ENCODE measurements around the gene MTFMT. TPM values are rescaled to one million over a fixed set of nuclear protein-coding genes. Genes with fewer than 3 reads are reported as not detected.

MTFMT gene
- total RNA-seq, 1 donor from 2014 or later, result 13.5 TPM

DNA sequence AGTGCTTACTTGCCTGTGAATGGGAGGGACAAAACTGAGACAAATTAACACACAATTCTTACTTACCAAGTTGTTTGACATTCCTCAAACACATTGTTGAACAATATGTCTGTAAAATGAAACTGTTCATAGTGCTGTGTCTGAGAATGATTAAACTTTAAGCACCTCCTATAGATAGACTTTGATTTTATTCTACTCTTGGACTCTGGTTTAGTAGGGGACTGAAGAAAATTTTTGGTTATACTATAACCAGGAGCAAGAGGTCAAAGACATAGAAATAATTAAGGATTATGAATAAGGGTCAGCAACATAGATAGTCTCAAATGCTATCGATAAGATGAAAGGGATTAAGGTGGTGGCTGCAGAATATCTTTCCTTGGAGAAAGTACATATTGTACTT, 7.9 kb upstream of the MTFMT start:
- POLR2A ChIA-PET, result no interaction called here

DNA sequence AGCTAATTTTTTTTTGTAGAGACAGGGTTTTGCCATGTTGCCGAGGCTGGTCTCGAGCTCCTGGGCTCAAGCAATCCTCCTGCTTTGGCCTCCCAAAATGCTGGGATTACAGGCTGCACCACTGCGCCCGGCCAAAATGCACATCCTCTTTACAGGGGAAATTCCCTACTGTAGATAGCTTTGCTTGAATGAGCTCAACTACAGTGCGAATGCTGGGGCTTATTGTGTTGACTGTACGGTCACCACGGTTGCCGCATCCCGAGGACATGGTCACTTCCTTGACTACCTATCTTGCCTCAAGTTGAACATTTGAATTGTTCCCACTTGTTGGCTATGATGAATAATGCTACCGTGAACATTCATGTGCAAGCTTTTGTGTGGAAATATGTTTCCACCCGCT, 5.3 kb upstream of the MTFMT start:
- intact Hi-C loops (cut with micrococcal nuclease), result no loop called here
- DNase-seq (no peak), ATAC-seq (ENCODE audit: low read depth) (no peak)
- Mint-ChIP-seq H3K4me1 (peaks cover 7% of the 10 kb centered on the region), H3K27me3 (peaks cover 7% of the 10 kb centered on the region), H3K36me3 (ENCODE audit: low read depth) (no peaks in the 10 kb centered on the region), H3K4me3 (no peak overlapping the region), H3K27ac (no peak overlapping the region), H3K9me3 (no peaks in the 10 kb centered on the region)
- ChIA-PET CTCF (interaction anchor here (1.1 to 1.8 kb wide), 5 partner anchors 38 to 270 kb away, joined by 3 to 6 read pairs (median 4); partner anchors contain the start of gene RNU5B-1), POLR2A (interaction anchor here (1.2 to 1.7 kb wide), 4 partner anchors 9 to 270 kb away, joined by 4 to 9 read pairs (median 5); partner anchors contain the start of gene RNU5B-1)
- TF ChIP-seq, protein P1, sequence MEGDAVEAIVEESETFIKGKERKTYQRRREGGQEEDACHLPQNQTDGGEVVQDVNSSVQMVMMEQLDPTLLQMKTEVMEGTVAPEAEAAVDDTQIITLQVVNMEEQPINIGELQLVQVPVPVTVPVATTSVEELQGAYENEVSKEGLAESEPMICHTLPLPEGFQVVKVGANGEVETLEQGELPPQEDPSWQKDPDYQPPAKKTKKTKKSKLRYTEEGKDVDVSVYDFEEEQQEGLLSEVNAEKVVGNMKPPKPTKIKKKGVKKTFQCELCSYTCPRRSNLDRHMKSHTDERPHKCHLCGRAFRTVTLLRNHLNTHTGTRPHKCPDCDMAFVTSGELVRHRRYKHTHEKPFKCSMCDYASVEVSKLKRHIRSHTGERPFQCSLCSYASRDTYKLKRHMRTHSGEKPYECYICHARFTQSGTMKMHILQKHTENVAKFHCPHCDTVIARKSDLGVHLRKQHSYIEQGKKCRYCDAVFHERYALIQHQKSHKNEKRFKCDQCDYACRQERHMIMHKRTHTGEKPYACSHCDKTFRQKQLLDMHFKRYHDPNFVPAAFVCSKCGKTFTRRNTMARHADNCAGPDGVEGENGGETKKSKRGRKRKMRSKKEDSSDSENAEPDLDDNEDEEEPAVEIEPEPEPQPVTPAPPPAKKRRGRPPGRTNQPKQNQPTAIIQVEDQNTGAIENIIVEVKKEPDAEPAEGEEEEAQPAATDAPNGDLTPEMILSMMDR (IDR thresholded peaks at IDR 0.05), result no peak

More for the DNA sequence above, 7.9 kb upstream of the MTFMT start:
- H3K36me3 Mint-ChIP-seq (ENCODE audit: low read depth), result no peaks in the 10 kb centered on the region
- CTCF ChIA-PET, result no interaction called here
- peaks cover 7% of the 10 kb centered on the region for H3K27me3 Mint-ChIP-seq
- peaks cover 7% of the 10 kb centered on the region for H3K4me1 Mint-ChIP-seq
- TF ChIP-seq, protein P1 (IDR thresholded peaks at IDR 0.05), result no peak
- intact Hi-C loops (cut with micrococcal nuclease), result no loop called here
- DNase-seq, result no peak
- no peaks in the 10 kb centered on the region for H3K9me3 Mint-ChIP-seq
- H3K27ac Mint-ChIP-seq, result no peak overlapping the region
- ATAC-seq (ENCODE audit: low read depth), result no peak
- H3K4me3 Mint-ChIP-seq, result no peak overlapping the region

DNA sequence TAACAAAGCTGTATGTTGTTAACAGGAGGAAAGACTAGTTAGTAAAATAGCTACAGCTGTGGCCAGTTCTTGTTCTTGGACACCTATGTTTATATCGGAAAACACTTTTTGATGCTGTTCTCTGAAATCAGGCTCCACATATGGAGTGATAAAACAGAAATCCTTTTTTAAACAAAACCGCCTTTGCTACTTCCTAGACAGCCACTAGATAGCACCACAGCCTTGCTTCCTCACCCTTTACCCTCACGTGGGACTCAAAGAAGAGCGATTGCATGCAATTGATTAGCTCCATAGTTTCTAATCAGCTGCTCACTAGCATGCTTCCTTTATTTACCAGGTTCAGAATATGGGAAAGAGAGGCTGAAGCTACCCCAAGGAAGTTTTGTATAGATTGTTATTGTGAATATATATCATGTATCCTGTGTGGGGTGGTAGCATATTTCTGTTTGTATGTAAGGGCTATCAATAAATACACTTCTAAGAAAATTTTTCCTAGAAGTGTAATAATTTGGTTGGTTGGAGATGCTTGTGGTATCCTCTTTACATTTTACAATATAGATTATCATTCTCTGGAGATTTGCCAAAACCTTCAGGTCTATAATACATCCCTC, 4.3 kb upstream of the MTFMT start:
- POLR2A ChIA-PET, result interaction anchor here (0.7 to 1.7 kb wide), 5 partner anchors 10 to 350 kb away, joined by 4 to 9 read pairs (median 5); partner anchors contain the start of gene RNU5B-1
- DNase-seq (no peak), ATAC-seq (ENCODE audit: low read depth) (no peak)
- no peak overlapping the region for H3K4me3 Mint-ChIP-seq
- H3K36me3 Mint-ChIP-seq (ENCODE audit: low read depth), result no peaks in the 10 kb centered on the region
- CTCF ChIA-PET, result interaction anchor here (0.8 to 1.8 kb wide), 7 partner anchors 39 to 271 kb away, joined by 3 to 7 read pairs (median 4); partner anchors contain the start of genes PARP16 and RNU5B-1
- TF ChIP-seq, protein P1 (IDR thresholded peaks at IDR 0.05), result no peak
- intact Hi-C loops (cut with micrococcal nuclease), result loop anchor here (1.0 to 2.0 kb wide), 7 partner anchors 16 to 352 kb away; no protein-coding TSS in a partner anchor
- peaks cover 9% of the 10 kb centered on the region for H3K4me1 Mint-ChIP-seq
- no peak overlapping the region for H3K27ac Mint-ChIP-seq
- peaks cover 7% of the 10 kb centered on the region for H3K27me3 Mint-ChIP-seq
- no peaks in the 10 kb centered on the region for H3K9me3 Mint-ChIP-seq

DNA sequence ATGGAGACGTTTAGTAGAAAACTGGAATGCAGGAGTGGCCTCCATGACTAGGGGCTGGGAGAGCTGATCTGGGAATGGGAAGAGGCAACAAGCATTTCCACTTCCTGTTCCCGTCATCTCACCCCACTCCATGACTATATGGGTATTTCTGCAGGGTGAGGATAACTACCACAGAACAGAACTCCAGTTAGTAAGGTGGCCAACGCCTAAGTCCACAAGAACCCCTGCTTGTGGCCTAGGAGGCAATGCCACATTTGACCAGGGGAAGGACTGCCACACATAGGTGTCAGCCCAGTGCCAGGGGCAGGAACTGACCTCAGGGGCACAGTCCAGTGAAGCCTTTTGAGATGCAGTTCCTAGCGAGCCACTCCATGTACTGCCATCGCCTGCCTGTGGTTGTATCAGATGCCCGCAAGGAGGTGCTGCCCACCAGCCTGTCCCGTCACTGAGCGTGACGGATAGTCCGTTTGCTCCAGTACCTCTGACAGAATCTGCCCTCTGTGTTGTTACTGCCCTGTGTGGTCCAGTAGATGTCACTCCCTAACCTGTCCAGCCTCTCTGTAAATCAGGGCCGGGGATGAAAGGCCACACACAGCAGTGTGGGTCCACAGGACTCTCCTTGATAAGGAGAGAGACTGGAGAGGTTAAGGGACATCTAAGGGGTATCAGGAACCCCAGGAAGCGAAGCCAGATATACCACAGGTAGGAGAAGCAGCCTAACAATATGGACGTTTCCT, 3.5 kb upstream of the MTFMT start:
- peak; percentile 39 for DNase-seq
- H3K27ac Mint-ChIP-seq, result peak overlapping the region; percentile 6

More for the DNA sequence above, 3.5 kb upstream of the MTFMT start:
- no peaks in the 10 kb centered on the region for H3K9me3 Mint-ChIP-seq
- peaks cover 17% of the 10 kb centered on the region for H3K4me1 Mint-ChIP-seq
- ATAC-seq (ENCODE audit: low read depth), result peak; percentile 52
- no peaks in the 10 kb centered on the region for H3K36me3 Mint-ChIP-seq (ENCODE audit: low read depth)
- ChIA-PET POLR2A (interaction anchor here (1.5 to 1.7 kb wide), 2 partner anchors 265 to 272 kb away, joined by 5 read pairs; partner anchors contain the start of gene RNU5B-1), CTCF (interaction anchor here (1.0 to 1.5 kb wide), 3 partner anchors 45 to 265 kb away, joined by 3 to 7 read pairs (median 6); partner anchors contain the start of gene PARP16)
- intact Hi-C loops (cut with micrococcal nuclease), result loop anchor here (1.0 to 2.0 kb wide), 7 partner anchors 16 to 352 kb away; no protein-coding TSS in a partner anchor
- peak overlapping the region; percentile 35 for H3K4me3 Mint-ChIP-seq
- peaks cover 7% of the 10 kb centered on the region for H3K27me3 Mint-ChIP-seq
- TF ChIP-seq, protein P1 (IDR thresholded peaks at IDR 0.05), result no peak

Measured in activated B cell treated with CpG ODN at 0.5 μM for 24 hours (primary cell).